Measurements from ENCODE around the gene MED10. TPM values are rescaled to one million over a fixed set of nuclear protein-coding genes. Genes with fewer than 3 reads are reported as not detected.
"Not testable (repeated sequence)": the region's sequence is repeated elsewhere in the genome, so short reads cannot be mapped to it uniquely, and the experiment has no call there.

MED10 gene
- polyA plus RNA-seq, 1 experiment: 36.3 TPM

DNA sequence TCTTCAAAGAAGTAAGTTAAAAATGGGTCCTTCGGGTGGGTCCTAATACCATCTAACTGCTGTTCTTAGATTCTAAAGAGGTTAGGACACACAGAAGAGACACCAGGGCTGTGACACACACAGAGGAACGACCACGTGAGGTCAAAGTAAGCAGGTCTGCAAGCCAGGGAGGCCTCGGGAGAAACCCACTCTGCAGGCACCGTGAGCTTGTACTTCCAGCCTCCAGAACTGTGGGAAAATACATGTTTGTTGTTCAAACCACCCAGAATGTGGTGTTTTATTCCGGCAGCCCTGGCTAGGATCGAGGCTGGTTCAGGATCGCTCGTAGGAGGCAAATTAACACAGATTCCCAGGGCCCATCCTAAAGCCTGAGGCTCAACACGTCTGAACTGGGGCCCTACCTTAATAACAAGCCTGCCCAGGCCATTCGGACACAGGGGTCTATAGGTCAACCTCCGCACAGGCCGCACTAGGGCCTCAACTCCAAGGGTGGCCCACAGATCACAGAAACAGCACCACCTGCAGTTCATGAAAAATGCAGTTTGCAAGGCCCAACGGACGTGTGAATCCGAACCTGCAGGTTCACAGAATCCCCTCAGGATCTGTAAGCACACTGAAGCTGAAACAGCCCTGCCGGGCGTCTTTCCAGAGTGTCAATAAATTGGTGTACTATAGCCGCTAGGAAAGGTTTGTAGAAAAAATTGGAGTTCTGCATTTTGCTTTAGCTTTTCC is 7.1 kb downstream of the MED10 start:
- TF ChIP-seq, protein P1, sequence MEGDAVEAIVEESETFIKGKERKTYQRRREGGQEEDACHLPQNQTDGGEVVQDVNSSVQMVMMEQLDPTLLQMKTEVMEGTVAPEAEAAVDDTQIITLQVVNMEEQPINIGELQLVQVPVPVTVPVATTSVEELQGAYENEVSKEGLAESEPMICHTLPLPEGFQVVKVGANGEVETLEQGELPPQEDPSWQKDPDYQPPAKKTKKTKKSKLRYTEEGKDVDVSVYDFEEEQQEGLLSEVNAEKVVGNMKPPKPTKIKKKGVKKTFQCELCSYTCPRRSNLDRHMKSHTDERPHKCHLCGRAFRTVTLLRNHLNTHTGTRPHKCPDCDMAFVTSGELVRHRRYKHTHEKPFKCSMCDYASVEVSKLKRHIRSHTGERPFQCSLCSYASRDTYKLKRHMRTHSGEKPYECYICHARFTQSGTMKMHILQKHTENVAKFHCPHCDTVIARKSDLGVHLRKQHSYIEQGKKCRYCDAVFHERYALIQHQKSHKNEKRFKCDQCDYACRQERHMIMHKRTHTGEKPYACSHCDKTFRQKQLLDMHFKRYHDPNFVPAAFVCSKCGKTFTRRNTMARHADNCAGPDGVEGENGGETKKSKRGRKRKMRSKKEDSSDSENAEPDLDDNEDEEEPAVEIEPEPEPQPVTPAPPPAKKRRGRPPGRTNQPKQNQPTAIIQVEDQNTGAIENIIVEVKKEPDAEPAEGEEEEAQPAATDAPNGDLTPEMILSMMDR (IDR thresholded peaks at IDR 0.05; ENCODE audit: low read depth, low read length): no peak
- ChIA-PET CTCF (no interaction called here), POLR2A (no interaction called here)
- H3K27ac ChIP-seq (ENCODE audit: low read depth, low read length): no peak overlapping the region
- no peaks in the 10 kb centered on the region for H3K27me3 ChIP-seq (ENCODE audit: control insufficient read depth, insufficient read depth, low read length)
- DNase-seq (ENCODE audit: low read depth, low spot score): no peak
- H3K9me3 ChIP-seq (ENCODE audit: control insufficient read depth, insufficient read depth, low read length): no peaks in the 10 kb centered on the region
- no peak overlapping the region for H3K4me3 ChIP-seq (ENCODE audit: low read depth, low read length)

DNA sequence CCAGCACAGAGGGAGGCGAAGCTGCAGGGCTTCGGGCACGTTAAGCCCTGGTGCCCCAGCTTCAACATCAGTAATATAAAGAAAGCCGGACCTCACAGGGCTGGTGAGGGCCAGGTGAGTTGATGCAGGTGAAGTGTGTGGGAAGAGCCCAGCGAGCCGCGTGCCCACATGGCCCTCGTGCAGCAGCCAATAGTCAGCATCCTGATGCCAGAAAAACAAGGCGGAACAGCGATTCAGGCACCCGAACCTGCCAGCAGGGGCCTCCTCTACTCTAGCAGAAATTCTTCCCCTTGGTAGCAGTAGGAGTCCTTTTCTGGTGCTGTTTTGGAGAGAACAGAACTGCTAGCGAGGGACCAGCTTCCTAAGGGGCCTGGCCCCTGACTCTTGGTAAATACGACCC is 7.8 kb downstream of the MED10 start:
- ChIA-PET POLR2A (no interaction called here), CTCF (no interaction called here)
- Histone ChIP-seq H3K4me3 (ENCODE audit: low read depth, low read length) (no peak overlapping the region), H3K27me3 (ENCODE audit: control insufficient read depth, insufficient read depth, low read length) (no peaks in the 10 kb centered on the region), H3K9me3 (ENCODE audit: control insufficient read depth, insufficient read depth, low read length) (no peaks in the 10 kb centered on the region), H3K27ac (ENCODE audit: low read depth, low read length) (no peak overlapping the region)
- TF ChIP-seq, protein P1 (IDR thresholded peaks at IDR 0.05; ENCODE audit: low read depth, low read length): no peak
- no peak for DNase-seq (ENCODE audit: low read depth, low spot score)

DNA sequence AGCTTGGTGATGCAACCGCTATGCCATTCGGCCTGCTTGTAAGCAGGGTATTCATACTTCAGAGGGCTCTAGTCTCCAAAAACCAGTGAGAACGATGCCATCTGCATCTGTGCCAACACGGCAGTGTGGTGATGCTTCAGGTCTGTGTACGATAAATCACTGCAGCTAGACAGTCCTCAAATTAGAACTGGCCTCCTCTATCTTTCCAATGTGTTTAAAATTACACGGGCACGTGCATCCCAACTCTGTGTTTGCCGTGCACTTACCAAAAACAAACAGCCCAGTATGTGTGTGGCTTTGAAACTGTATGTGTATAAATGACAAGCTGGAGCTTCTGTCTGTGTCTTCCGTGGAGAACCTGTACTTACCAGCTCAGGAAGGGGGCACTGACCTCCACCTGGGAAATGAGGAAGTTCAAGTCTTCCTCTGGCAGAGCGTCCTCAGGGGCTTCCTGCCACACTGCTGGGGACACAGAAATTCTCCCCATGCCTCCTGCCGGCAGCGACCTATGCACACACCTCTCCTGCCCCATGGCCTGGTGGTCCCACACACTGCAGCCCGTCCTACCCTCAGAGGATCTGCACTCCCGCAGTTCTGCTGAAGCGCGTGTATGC is 12.3 kb downstream of the MED10 start:
- H3K27ac ChIP-seq (ENCODE audit: low read depth, low read length): no peak overlapping the region
- H3K27me3 ChIP-seq (ENCODE audit: control insufficient read depth, insufficient read depth, low read length): no peaks in the 10 kb centered on the region
- H3K9me3 ChIP-seq (ENCODE audit: control insufficient read depth, insufficient read depth, low read length): no peaks in the 10 kb centered on the region; the same call in 1 of the 2 replicates
- TF ChIP-seq, protein P1 (IDR thresholded peaks at IDR 0.05; ENCODE audit: low read depth, low read length): no peak
- no peak for DNase-seq (ENCODE audit: low read depth, low spot score)
- no peak overlapping the region for H3K4me3 ChIP-seq (ENCODE audit: low read depth, low read length)
- ChIA-PET POLR2A (interaction anchor here (0.8 kb wide), 1 partner anchor 13 kb away, joined by 3 read pairs; the partner anchor contains the start of gene MED10), CTCF (no interaction called here)

DNA sequence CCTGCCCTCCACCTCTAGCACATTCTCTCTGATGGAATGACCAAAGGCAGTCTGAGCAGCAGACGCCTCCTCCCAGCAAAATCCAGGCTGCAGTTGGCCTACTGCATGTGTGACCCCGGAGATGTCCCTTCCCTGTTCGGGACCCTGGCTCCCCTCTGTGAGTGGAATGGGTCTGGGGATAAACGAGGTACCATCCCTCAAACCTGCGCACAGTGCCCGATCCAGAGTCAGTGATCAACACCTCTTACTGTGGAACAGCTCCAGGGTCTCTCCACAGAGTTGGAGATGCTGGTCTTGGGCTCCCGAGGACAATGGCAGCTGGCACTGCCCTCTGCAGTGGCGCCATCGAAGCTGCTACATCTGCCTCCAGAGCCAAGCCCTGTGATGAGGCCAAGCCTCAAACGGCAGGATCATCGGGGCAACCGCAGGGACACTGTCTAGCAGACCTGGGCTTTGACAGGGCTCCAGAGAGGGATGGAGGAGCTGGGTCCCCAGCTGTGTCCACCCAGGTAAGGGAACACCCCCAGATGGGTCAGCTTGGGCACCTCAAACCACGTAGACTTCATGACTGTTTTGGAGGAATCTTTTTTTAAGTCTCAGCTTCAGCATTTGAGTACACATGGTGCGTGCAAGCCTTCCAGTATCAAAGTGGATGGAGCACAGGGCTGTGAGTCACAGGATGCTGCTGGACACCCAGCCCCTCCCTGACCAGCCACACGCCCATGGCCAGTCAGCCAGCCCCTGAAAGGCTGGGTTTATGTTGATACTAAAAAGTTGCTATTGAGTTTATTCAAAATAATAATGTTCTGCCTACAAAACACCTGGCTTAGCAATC is 13.0 kb downstream of the MED10 start:
- TF ChIP-seq, protein P1 (IDR thresholded peaks at IDR 0.05; ENCODE audit: low read depth, low read length): no peak
- ChIA-PET POLR2A (interaction anchor here (0.8 kb wide), 1 partner anchor 13 kb away, joined by 3 read pairs; the partner anchor contains the start of gene MED10), CTCF (no interaction called here)
- Histone ChIP-seq H3K27ac (ENCODE audit: low read depth, low read length) (no peak overlapping the region), H3K9me3 (ENCODE audit: control insufficient read depth, insufficient read depth, low read length) (no peaks in the 10 kb centered on the region; the same call in 1 of the 2 replicates), H3K4me3 (ENCODE audit: low read depth, low read length) (no peak overlapping the region), H3K27me3 (ENCODE audit: control insufficient read depth, insufficient read depth, low read length) (no peaks in the 10 kb centered on the region)
- no peak for DNase-seq (ENCODE audit: low read depth, low spot score)

DNA sequence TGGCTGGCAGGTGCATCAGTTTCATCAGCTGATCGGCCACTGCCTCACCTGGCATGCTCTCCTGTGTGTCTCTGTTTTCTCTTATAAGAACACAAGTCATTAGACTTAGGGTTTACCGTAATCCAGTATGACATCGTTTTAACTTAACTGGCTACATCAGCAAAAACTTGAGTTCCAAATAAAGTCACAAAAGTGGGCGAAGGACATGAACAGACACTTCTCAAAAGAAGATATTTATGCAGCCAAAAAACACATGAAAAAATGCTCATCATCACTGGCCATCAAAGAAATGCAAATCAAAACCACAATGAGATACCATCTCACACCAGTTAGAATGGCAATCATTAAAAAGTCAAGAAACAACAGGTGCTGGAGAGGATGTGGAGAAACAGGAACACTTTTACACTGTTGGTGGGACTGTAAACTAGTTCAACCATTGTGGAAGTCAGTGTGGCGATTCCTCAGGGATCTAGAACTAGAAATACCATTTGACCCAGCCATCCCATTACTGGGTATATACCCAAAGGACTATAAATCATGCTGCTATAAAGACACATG is 14.8 kb downstream of the MED10 start:
- H3K9me3 ChIP-seq (ENCODE audit: control insufficient read depth, insufficient read depth, low read length): not testable (repeated sequence)

More for the DNA sequence above, 14.8 kb downstream of the MED10 start:
- H3K27ac ChIP-seq (ENCODE audit: low read depth, low read length); CTCF ChIA-PET; POLR2A ChIA-PET; H3K4me3 ChIP-seq (ENCODE audit: low read depth, low read length); DNase-seq (ENCODE audit: low read depth, low spot score); H3K27me3 ChIP-seq (ENCODE audit: control insufficient read depth, insufficient read depth, low read length): not testable (repeated sequence)
